Astrocyte (in vitro differentiated cells and primary cell): ENCODE data around the gene RCOR1. TPM values are rescaled to one million over a fixed set of nuclear protein-coding genes. Genes with fewer than 3 reads are reported as not detected.

Experiments
- DNase-seq: peaks from one replicate; pipeline ENCODE4 v3.0.0-alpha.2; 2010; ENCODE audit warnings: low read depth
- FAIRE-seq: peaks from 2 replicates; lab custom pipeline; 2011; peaks lifted over from hg19 to GRCh38; lab: Jason Lieb, UNC
- H2AFZ ChIP-seq: 2 replicates; pipeline ENCODE4 v1.6.0; 2012; ENCODE audit warnings: low read depth, low read length, inconsistent platforms
- H3K27ac ChIP-seq: 2 replicates; pipeline ENCODE4 v1.5.1; 2011; ENCODE audit warnings: low read depth, low read length, inconsistent platforms
- H3K27me3 ChIP-seq: 2 replicates; pipeline ENCODE4 v1.6.0; 2011; ENCODE audit warnings: low read length, inconsistent platforms; ENCODE audit not compliant: insufficient read depth
- H3K36me3 ChIP-seq: 2 replicates; pipeline ENCODE4 v1.5.1; 2011; ENCODE audit warnings: low read length, inconsistent platforms; ENCODE audit not compliant: insufficient read depth
- H3K4me1 ChIP-seq: 2 replicates; pipeline ENCODE4 v1.5.1; 2011; ENCODE audit warnings: low read length, inconsistent platforms; ENCODE audit not compliant: insufficient read depth
- H3K4me2 ChIP-seq: 2 replicates; pipeline ENCODE4 v1.6.0; 2012; ENCODE audit warnings: low read length, inconsistent platforms
- H3K4me3 ChIP-seq: 2 replicates; pipeline ENCODE4 v1.5.1; 2011; ENCODE audit warnings: low read depth, mild to moderate bottlenecking, low read length, inconsistent platforms; ENCODE audit not compliant: insufficient read depth
- H3K79me2 ChIP-seq: 2 replicates; pipeline ENCODE4 v1.6.0; 2012; ENCODE audit warnings: mild to moderate bottlenecking, low read length, inconsistent platforms; ENCODE audit not compliant: insufficient read depth
- H3K9ac ChIP-seq: 2 replicates; pipeline ENCODE4 v1.6.0; 2012; ENCODE audit warnings: mild to moderate bottlenecking, low read length, inconsistent platforms
- H3K9me3 ChIP-seq: 2 replicates; pipeline ENCODE4 v1.5.1; 2012; ENCODE audit warnings: low read depth, mild to moderate bottlenecking, low read length, inconsistent platforms; ENCODE audit not compliant: insufficient read depth
- H4K20me1 ChIP-seq: 2 replicates; pipeline ENCODE4 v1.6.0; 2012; ENCODE audit warnings: low read length, inconsistent platforms; ENCODE audit not compliant: insufficient read depth
- H3K27ac Mint-ChIP-seq: one replicate; pipeline ENCODE4 v1.8.0; 2021; ENCODE audit warnings: mild to moderate bottlenecking, mixed read lengths; ENCODE audit not compliant: unreplicated experiment
- H3K27me3 Mint-ChIP-seq: one replicate; pipeline ENCODE4 v1.8.0; 2021; ENCODE audit warnings: low read depth, mixed read lengths; ENCODE audit not compliant: unreplicated experiment
- H3K36me3 Mint-ChIP-seq: one replicate; pipeline ENCODE4 v1.8.0; 2021; ENCODE audit warnings: low read depth, mixed read lengths; ENCODE audit not compliant: unreplicated experiment
- H3K4me1 Mint-ChIP-seq: one replicate; pipeline ENCODE4 v1.8.0; 2021; ENCODE audit warnings: low read depth, mixed read lengths; ENCODE audit not compliant: unreplicated experiment
- H3K4me3 Mint-ChIP-seq: one replicate; pipeline ENCODE4 v1.8.0; 2021; ENCODE audit warnings: mild to moderate bottlenecking, moderate library complexity, mixed read lengths; ENCODE audit not compliant: unreplicated experiment
- H3K9me3 Mint-ChIP-seq: one replicate; pipeline ENCODE4 v1.8.0; 2021; ENCODE audit warnings: mild to moderate bottlenecking, mixed read lengths; ENCODE audit not compliant: unreplicated experiment
- EZH2 ChIP-seq: IDR thresholded peaks from 2 replicates; pipeline ENCODE4 v1.6.1; 2012; ENCODE audit warnings: mild to moderate bottlenecking, low read length, inconsistent platforms; ENCODE audit not compliant: insufficient read depth
- total RNA-seq: library from RNA; stranded (reverse); gene quantifications from 2 replicates; pipeline ENCODE4 v1.2.1, GENCODE V29; 2021
- TF ChIP-seq, protein P1 (sequence below): IDR thresholded peaks from 2 replicates; pipeline ENCODE4 v1.5.1; 2011; ENCODE audit warnings: low read depth, mild to moderate bottlenecking, inconsistent platforms, low read length, moderate library complexity; ENCODE audit not compliant: insufficient read depth

The RCOR1 gene
- total RNA-seq, 1 donor from 2014 or later, result 31.0 TPM

DNA sequence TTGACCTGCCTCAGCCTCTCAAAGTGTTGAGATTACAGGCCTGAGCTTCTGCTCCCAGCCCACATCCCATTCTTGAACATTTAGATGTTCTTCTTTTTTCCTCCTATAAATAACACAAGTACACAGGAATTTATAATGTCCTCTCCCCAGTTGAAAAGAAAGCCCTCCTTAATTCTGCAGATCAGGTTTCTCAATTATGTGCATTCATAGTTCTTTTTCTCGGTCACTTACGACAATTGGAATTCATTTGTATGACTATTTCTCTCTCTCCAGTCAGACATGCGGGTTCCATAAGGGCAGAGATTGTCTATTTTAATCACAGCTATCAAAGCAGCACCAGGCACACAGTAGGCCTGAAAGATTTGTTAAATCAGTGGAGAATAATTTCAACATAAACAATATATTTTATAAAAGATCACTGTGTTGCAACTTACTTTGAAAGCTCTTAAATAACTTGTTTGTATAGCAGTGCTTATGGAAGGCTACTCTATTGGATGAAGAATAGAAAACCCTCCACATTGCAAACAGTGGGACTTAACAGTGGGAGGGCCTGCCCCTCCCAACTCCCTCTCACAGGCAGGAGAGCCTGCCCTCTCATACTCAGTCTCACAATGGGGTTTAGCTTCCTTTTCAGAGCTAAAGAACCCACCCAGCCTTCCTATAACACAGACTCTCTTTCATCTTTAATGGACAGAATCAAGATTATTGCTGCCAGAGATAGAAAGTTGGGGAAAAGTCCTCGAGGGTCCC is 100.7 kb downstream of the RCOR1 start:
- H3K9me3 Mint-ChIP-seq, result no peaks in the 10 kb centered on the region
- peaks cover 2% of the 10 kb centered on the region for H3K36me3 Mint-ChIP-seq
- DNase-seq (no peak), FAIRE-seq (no peak)
- Histone ChIP-seq H3K27ac (no peak overlapping the region), H2AFZ (no peak overlapping the region), H4K20me1 (peaks cover 84% of the 10 kb centered on the region), H3K27me3 (no peaks in the 10 kb centered on the region), H3K36me3 (no peaks in the 10 kb centered on the region), H3K4me1 (peaks cover 4% of the 10 kb centered on the region), H3K4me3 (no peak overlapping the region), H3K9me3 (no peaks in the 10 kb centered on the region), H3K4me2 (no peak overlapping the region), H3K9ac (no peak overlapping the region), H3K79me2 (peaks cover 59% of the 10 kb centered on the region)
- H3K4me1 Mint-ChIP-seq, result peaks cover 23% of the 10 kb centered on the region
- H3K27ac Mint-ChIP-seq, result no peak overlapping the region
- H3K4me3 Mint-ChIP-seq, result no peak overlapping the region
- TF ChIP-seq, protein P1, sequence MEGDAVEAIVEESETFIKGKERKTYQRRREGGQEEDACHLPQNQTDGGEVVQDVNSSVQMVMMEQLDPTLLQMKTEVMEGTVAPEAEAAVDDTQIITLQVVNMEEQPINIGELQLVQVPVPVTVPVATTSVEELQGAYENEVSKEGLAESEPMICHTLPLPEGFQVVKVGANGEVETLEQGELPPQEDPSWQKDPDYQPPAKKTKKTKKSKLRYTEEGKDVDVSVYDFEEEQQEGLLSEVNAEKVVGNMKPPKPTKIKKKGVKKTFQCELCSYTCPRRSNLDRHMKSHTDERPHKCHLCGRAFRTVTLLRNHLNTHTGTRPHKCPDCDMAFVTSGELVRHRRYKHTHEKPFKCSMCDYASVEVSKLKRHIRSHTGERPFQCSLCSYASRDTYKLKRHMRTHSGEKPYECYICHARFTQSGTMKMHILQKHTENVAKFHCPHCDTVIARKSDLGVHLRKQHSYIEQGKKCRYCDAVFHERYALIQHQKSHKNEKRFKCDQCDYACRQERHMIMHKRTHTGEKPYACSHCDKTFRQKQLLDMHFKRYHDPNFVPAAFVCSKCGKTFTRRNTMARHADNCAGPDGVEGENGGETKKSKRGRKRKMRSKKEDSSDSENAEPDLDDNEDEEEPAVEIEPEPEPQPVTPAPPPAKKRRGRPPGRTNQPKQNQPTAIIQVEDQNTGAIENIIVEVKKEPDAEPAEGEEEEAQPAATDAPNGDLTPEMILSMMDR, result no peak
- TF ChIP-seq EZH2, result no peak
- H3K27me3 Mint-ChIP-seq, result no peaks in the 10 kb centered on the region

DNA sequence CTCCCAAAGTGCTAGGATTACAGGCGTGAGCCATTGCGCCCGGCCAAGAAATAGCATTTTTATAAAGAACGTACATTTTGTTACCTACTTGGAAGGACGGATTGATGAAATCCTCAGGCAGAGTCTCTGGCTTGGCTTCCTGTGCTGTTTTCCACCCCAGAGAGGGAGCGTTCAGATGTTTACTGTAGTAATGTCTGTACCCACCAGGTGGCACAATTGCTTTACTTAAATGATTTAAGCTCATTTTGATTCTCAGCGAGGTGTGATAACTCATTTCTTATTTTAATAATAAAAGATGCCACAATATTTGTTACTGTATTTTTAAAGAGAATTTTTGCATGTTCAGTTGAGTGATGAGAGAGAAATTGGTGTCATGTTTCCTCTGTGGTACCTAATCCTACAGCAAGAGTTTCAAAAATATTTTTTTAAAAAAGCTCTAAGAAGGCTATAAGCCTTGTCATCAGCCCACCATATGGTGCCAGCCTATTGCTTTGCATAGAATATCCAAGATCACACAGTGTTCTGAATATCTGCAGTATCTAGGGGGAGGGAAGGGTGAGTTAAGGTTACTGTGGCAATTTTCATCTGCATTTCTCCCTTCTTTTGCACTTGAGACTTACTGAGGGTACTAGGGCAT is 102.2 kb downstream of the RCOR1 start:
- H3K27me3 ChIP-seq, result no peaks in the 10 kb centered on the region
- Mint-ChIP-seq H3K9me3 (no peaks in the 10 kb centered on the region), H3K36me3 (no peaks in the 10 kb centered on the region), H3K4me1 (peaks cover 23% of the 10 kb centered on the region), H3K27ac (no peak overlapping the region), H3K27me3 (no peaks in the 10 kb centered on the region), H3K4me3 (no peak overlapping the region)
- H3K4me3 ChIP-seq, result no peak overlapping the region
- no peak overlapping the region for H2AFZ ChIP-seq
- DNase-seq (peak; percentile 35), FAIRE-seq (no peak)
- H3K9me3 ChIP-seq, result no peaks in the 10 kb centered on the region
- H3K4me1 ChIP-seq, result peaks cover 4% of the 10 kb centered on the region
- H3K4me2 ChIP-seq, result no peak overlapping the region
- H3K79me2 ChIP-seq, result peaks cover 57% of the 10 kb centered on the region
- TF ChIP-seq EZH2, result no peak
- TF ChIP-seq, protein P1, result peak; percentile 67
- H3K36me3 ChIP-seq, result no peaks in the 10 kb centered on the region
- no peak overlapping the region for H3K27ac ChIP-seq
- no peak overlapping the region for H3K9ac ChIP-seq
- H4K20me1 ChIP-seq, result peaks cover 87% of the 10 kb centered on the region

DNA sequence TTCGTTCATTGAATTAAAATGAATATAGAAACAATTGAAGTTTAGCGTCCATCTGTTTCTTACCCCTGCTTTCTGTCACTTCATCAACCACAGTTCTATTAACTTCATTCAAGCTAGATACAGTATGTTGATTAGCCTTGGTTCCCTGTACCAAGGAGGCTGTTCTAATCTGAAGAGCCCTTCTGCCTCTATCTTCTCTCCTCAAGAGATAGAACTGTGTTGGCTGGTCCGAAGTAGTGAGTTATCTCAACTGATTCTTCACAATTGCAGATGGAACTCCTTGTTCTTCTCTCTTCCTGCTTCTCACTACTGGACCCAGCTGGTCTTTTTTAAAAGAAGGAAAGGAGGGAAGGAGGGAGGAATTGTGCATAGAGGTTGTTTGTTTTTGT is 102.7 kb downstream of the RCOR1 start:
- Histone ChIP-seq H3K79me2 (peaks cover 60% of the 10 kb centered on the region), H3K9ac (no peak overlapping the region), H3K27ac (no peak overlapping the region), H3K27me3 (no peaks in the 10 kb centered on the region), H3K4me2 (no peak overlapping the region), H2AFZ (no peak overlapping the region), H3K36me3 (no peaks in the 10 kb centered on the region), H3K4me1 (peaks cover 4% of the 10 kb centered on the region), H3K4me3 (no peak overlapping the region), H4K20me1 (peaks cover 88% of the 10 kb centered on the region), H3K9me3 (no peaks in the 10 kb centered on the region)
- Mint-ChIP-seq H3K27me3 (no peaks in the 10 kb centered on the region), H3K27ac (no peak overlapping the region), H3K36me3 (no peaks in the 10 kb centered on the region), H3K4me1 (peaks cover 27% of the 10 kb centered on the region), H3K9me3 (no peaks in the 10 kb centered on the region), H3K4me3 (no peak overlapping the region)
- DNase-seq (no peak), FAIRE-seq (no peak)
- TF ChIP-seq EZH2, result no peak
- TF ChIP-seq, protein P1, result no peak
